ENCODE data around the gene EEF1E1. TPM values are rescaled to one million over a fixed set of nuclear protein-coding genes. Genes with fewer than 3 reads are reported as not detected.

EEF1E1 gene
- polyA plus RNA-seq, 3 donors, result 14.6 to 42.2 (median 26.2) TPM

GRCh38 chr6:8030920-8031319, 71.4 kb downstream of the EEF1E1 start:
- Histone ChIP-seq H3K4me3 (replicated peaks in 1 of 3; ENCODE audit: low read depth in 2 of 3, low read length in 3 of 3) (no peak overlapping the region), H3K36me3 (replicated peaks in 1 of 2; ENCODE audit: control insufficient read depth in 1 of 2, insufficient read depth in 2 of 2, low read length in 2 of 2) (peaks cover under 1 to 18% of the 10 kb centered on the region in 2 donors), H3K27me3 (ENCODE audit: control insufficient read depth in 2 of 2, insufficient read depth in 2 of 2, low read length in 2 of 2) (no peaks in the 10 kb centered on the region), H4K20me1 (ENCODE audit: insufficient read depth, low read length) (no peaks in the 10 kb centered on the region), H3K79me2 (ENCODE audit: insufficient read depth, low read length) (peaks cover 36% of the 10 kb centered on the region), H3K4me1 (ENCODE audit: control insufficient read depth in 1 of 2, insufficient read depth in 2 of 2, low read length in 2 of 2) (no peaks in the 10 kb centered on the region), H3K27ac (ENCODE audit: low read depth in 1 of 2, low read length in 2 of 2) (no peak overlapping the region), H3K9ac (ENCODE audit: insufficient read depth, low read length, poor library complexity, severe bottlenecking) (no peak overlapping the region), H3K4me2 (replicated peaks; ENCODE audit: extremely low read depth, low read length, poor library complexity, severe bottlenecking) (no peak overlapping the region), H2AFZ (ENCODE audit: insufficient read depth, low read depth, low read length, poor library complexity, severe bottlenecking) (no peak overlapping the region), H3K9me3 (replicated peaks in 1 of 2; ENCODE audit: control insufficient read depth in 1 of 2, insufficient read depth in 1 of 2, low read length in 2 of 2) (no peaks in the 10 kb centered on the region)
- no peak for DNase-seq
- Mint-ChIP-seq H3K27me3 (ENCODE audit: low read depth in 3 of 3) (peaks cover 0 to 2% (median 0%) of the 10 kb centered on the region in 3 donors), H3K9me3 (peaks cover 0 to 8% (median 3%) of the 10 kb centered on the region in 7 donors), H3K4me3 (no peak overlapping the region), H3K36me3 (peaks cover 19 to 41% of the 10 kb centered on the region in 2 donors), H3K27ac (no peak overlapping the region), H3K4me1 (peaks cover 7% of the 10 kb centered on the region)
- intact Hi-C loops (cut with micrococcal nuclease), result no loop called here
- TF ChIP-seq CTCF (IDR thresholded peaks at IDR 0.05), result no peak
- 83% methylated on average over 1 of the region's 5 CpGs for WGBS (ENCODE audit: insufficient coverage)

Other genes with a start within 250 kb of the EEF1E1 start
- 10 to 100 TPM; 12.6 to 33.5 (median 21.2) TPM for gene TXNDC5, start 191.8 kb downstream of the EEF1E1 start, polyA plus RNA-seq
- 10 to 100 TPM in 1 of 3 donors, 1 to 10 TPM in 2; 3.7 to 11.7 (median 9.2) TPM for gene BLOC1S5, start 38.2 kb downstream of the EEF1E1 start, polyA plus RNA-seq